Measurements from ENCODE around the gene TUBG1. TPM values are rescaled to one million over a fixed set of nuclear protein-coding genes. Genes with fewer than 3 reads are reported as not detected.
"Not testable (repeated sequence)": the region's sequence is repeated elsewhere in the genome, so short reads cannot be mapped to it uniquely, and the experiment has no call there.

Gene TUBG1
- total RNA-seq, 2 experiments from 2014 or later, result 113 to 114 TPM

DNA sequence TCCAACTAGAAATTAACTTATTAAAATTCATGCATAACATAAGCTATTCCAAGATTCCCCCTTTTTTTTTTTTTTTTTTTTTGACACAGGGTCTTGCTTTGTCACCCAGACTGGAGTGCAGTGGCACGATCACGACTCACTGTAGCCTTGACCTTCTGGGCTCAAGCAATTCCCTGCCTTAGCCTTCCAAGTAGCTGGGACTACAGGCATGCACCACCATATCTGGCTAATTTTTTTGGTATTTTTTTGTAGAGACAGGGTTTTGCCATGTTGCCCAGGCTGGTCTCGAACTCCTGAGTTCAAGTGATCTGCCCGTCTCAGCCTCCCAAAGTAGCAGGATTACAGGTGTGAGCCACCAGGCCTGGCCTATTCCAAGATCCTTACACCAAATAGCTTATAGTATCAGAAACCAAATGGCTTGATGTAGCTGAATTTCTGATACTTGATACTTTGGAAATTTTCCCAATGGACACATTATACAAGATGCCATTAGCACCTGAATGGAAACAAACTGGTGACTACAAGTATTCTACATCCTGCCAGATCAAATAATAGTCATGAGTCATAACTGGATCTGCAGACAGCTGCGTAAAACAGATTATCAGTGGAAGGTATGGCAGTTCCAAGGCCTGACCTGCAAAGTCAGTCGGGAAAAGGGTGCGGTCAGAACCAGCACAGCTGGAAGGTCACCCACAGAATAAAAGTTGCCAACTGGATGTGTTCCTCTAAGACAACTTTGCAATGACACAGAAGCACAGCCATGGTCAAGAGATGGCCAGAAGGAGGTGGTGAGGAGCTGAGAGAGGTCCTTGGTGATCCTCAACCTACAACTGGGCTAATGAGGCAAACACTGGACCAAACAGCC is 14.5 kb downstream of the TUBG1 start:
- Histone ChIP-seq H3K4me2 (ENCODE audit: low read length) (no peak overlapping the region), H2AFZ (ENCODE audit: low read length) (no peak overlapping the region), H3K27ac (ENCODE audit: low read depth, low read length, poor library complexity, severe bottlenecking) (no peak overlapping the region), H3K9me3 (ENCODE audit: low read length) (no peaks in the 10 kb centered on the region), H3K9me2 (ENCODE audit: insufficient read depth, low read length) (no peaks in the 10 kb centered on the region), H4K20me1 (ENCODE audit: insufficient read depth, low read length) (no peaks in the 10 kb centered on the region), H3K4me1 (ENCODE audit: insufficient read depth, low read length, poor library complexity, severe bottlenecking) (peaks cover 11% of the 10 kb centered on the region), H3K79me2 (ENCODE audit: insufficient read depth, low read depth, low read length) (no peaks in the 10 kb centered on the region), H3K36me3 (ENCODE audit: insufficient read depth, low read length) (no peaks in the 10 kb centered on the region), H3K4me3 (ENCODE audit: low read depth, low read length, poor library complexity, severe bottlenecking) (no peak overlapping the region)
- no TSS peak for BruUV-seq (replicated peaks)
- no peak for DNase-seq (ENCODE audit: low spot score)
- intact Hi-C loops (cut with micrococcal nuclease; ENCODE audit: unreplicated experiment), result no loop called here
- POLR2A ChIA-PET, result interaction anchor here (0.8 to 1.5 kb wide), 2 partner anchors 12 to 16 kb away, joined by 5 to 6 read pairs; no protein-coding TSS in a partner anchor
- CTCF ChIA-PET (ENCODE audit: unreplicated experiment), result interaction anchor here (0.6 kb wide), 1 partner anchor 18 kb away, joined by 3 read pairs; no protein-coding TSS in a partner anchor
- TF ChIP-seq EZH2phosphoT487 (IDR thresholded peaks at IDR 0.05; ENCODE audit: borderline replicate concordance, low read depth, low read length), result no peak

DNA sequence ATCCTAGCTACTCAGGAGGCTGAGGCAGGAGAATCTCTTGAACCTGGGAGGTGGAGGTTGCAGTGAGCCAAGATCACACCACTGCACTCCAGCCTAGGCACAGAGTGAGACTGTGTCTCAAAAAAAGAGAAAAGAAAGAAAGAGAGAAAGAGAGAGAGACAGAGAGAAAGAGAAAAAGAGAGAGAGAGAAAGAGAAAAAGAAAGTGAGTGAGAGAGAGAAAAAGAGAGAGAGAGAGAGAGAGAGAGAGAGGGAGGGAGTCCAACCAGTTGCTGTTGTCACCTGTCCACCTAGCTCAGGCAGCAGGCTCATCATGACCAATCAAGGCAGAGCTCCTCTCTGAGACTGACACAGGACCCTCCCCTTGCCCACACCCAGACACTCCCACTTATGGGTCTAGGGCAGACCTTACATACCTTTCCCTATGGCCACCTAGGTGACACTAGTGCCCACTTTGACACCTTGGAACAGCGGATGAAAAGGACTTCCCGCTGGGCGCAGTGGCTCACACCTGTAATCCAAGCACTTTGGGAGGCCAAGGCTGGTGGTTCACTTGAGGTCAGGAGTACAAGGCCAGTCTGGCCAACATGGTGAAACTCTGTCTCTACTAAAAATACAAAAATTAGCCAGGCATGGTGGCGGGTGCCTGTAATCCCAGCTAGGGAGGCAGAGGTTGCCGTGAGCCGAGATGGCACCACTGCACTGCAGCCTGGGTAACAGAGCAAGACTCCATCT is 17.7 kb downstream of the TUBG1 start:
- H3K36me3 ChIP-seq (ENCODE audit: insufficient read depth, low read length); intact Hi-C loops (cut with micrococcal nuclease; ENCODE audit: unreplicated experiment); BruUV-seq (replicated peaks); H3K4me1 ChIP-seq (ENCODE audit: insufficient read depth, low read length, poor library complexity, severe bottlenecking); H3K79me2 ChIP-seq (ENCODE audit: insufficient read depth, low read depth, low read length); H2AFZ ChIP-seq (ENCODE audit: low read length); H3K4me3 ChIP-seq (ENCODE audit: low read depth, low read length, poor library complexity, severe bottlenecking); H3K27ac ChIP-seq (ENCODE audit: low read depth, low read length, poor library complexity, severe bottlenecking); H4K20me1 ChIP-seq (ENCODE audit: insufficient read depth, low read length); H3K9me3 ChIP-seq (ENCODE audit: low read length); DNase-seq (ENCODE audit: low spot score); H3K4me2 ChIP-seq (ENCODE audit: low read length); H3K9me2 ChIP-seq (ENCODE audit: insufficient read depth, low read length): not testable (repeated sequence)
- ChIA-PET POLR2A (interaction anchor here (1.0 kb wide), 1 partner anchor 19 kb away, joined by 6 read pairs; no protein-coding TSS in a partner anchor), CTCF (ENCODE audit: unreplicated experiment) (interaction anchor here (0.6 kb wide), 1 partner anchor 49 kb away, joined by 3 read pairs; the partner anchor contains the start of gene PLEKHH3)

DNA sequence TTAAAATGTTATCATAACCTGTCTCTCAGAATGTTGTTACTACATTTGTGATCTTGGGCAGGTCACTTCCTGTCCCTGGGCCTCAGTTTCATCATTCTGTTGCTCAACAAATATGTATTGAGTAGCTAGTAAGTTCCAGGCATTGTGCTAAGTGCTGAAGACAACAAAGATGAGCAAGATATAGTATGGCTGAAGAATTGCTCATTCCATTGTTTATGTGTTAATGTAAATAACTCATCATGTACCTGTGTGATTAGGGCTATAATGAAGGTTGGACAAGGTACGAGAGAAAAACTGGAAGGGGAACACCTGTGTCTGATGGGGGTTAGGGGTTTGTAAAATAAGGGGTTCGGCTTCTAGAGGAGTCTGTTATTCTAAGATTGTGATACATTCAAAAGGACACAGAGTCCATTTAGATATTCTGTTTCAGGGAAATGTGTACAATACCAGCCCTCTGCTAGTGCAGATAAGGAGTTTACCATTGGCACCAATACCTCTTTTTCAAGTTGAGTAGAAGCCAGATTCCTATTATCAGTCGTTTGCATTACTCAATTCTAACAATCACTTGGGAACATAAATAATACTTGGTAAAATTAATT is 20.0 kb downstream of the TUBG1 start:
- ChIA-PET CTCF (ENCODE audit: unreplicated experiment) (no interaction called here), POLR2A (interaction anchor here (1.4 kb wide), 1 partner anchor 8 kb away, joined by 3 read pairs; no protein-coding TSS in a partner anchor)
- Histone ChIP-seq H3K27ac (ENCODE audit: low read depth, low read length, poor library complexity, severe bottlenecking) (no peak overlapping the region), H3K4me2 (ENCODE audit: low read length) (no peak overlapping the region), H3K4me3 (ENCODE audit: low read depth, low read length, poor library complexity, severe bottlenecking) (no peak overlapping the region), H3K79me2 (ENCODE audit: insufficient read depth, low read depth, low read length) (no peaks in the 10 kb centered on the region), H2AFZ (ENCODE audit: low read length) (no peak overlapping the region), H3K4me1 (ENCODE audit: insufficient read depth, low read length, poor library complexity, severe bottlenecking) (no peaks in the 10 kb centered on the region), H3K36me3 (ENCODE audit: insufficient read depth, low read length) (no peaks in the 10 kb centered on the region), H3K9me2 (ENCODE audit: insufficient read depth, low read length) (no peaks in the 10 kb centered on the region), H4K20me1 (ENCODE audit: insufficient read depth, low read length) (no peaks in the 10 kb centered on the region), H3K9me3 (ENCODE audit: low read length) (no peaks in the 10 kb centered on the region)
- intact Hi-C loops (cut with micrococcal nuclease; ENCODE audit: unreplicated experiment), result no loop called here
- TF ChIP-seq, protein P1, sequence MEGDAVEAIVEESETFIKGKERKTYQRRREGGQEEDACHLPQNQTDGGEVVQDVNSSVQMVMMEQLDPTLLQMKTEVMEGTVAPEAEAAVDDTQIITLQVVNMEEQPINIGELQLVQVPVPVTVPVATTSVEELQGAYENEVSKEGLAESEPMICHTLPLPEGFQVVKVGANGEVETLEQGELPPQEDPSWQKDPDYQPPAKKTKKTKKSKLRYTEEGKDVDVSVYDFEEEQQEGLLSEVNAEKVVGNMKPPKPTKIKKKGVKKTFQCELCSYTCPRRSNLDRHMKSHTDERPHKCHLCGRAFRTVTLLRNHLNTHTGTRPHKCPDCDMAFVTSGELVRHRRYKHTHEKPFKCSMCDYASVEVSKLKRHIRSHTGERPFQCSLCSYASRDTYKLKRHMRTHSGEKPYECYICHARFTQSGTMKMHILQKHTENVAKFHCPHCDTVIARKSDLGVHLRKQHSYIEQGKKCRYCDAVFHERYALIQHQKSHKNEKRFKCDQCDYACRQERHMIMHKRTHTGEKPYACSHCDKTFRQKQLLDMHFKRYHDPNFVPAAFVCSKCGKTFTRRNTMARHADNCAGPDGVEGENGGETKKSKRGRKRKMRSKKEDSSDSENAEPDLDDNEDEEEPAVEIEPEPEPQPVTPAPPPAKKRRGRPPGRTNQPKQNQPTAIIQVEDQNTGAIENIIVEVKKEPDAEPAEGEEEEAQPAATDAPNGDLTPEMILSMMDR (conservative IDR thresholded peaks at IDR 0.05; ENCODE audit: low read length), result no peak
- no peak for TF ChIP-seq EZH2phosphoT487 (IDR thresholded peaks at IDR 0.05; ENCODE audit: borderline replicate concordance, low read depth, low read length)
- no TSS peak for BruUV-seq (replicated peaks)
- no peak for DNase-seq (ENCODE audit: low spot score)
